Subcutaneous abdominal adipose tissue (tissue), 5 donors: ENCODE measurements around the gene TSEN54.
A peak's percentile ranks its signal among the peaks of the same experiment; 100 is the strongest.

Source experiments
- H3K27ac ChIP-seq: one replicate; pipeline ENCODE4 v1.7.0; 2013; ENCODE audit warnings: low read depth, mild to moderate bottlenecking, inconsistent platforms, low read length, moderate library complexity
- H3K27me3 ChIP-seq, 5 donors: one replicate each; pipeline ENCODE4 v1.7.0; 2013; ENCODE audit warnings: low read length in 5 of 5, inconsistent platforms in 1 of 5; ENCODE audit not compliant: control insufficient read depth in 5 of 5, insufficient read depth in 4 of 5
- H3K36me3 ChIP-seq, 5 donors: one replicate each; pipeline ENCODE4 v1.7.0; 2013; ENCODE audit warnings: low read length in 5 of 5; ENCODE audit not compliant: control insufficient read depth in 5 of 5, insufficient read depth in 5 of 5
- H3K4me1 ChIP-seq, 5 donors: one replicate each; pipeline ENCODE4 v1.7.0; 2013; ENCODE audit warnings: low read length in 5 of 5, mild to moderate bottlenecking in 3 of 5, moderate library complexity in 1 of 5; ENCODE audit not compliant: control insufficient read depth in 5 of 5, insufficient read depth in 5 of 5
- H3K4me3 ChIP-seq, 5 donors: one replicate each; pipeline ENCODE4 v1.7.0; 2013; ENCODE audit warnings: low read length in 5 of 5, low read depth in 1 of 5
- H3K9ac ChIP-seq, 5 donors: one replicate each; pipeline ENCODE4 v1.7.0; 2013; ENCODE audit warnings: low read length in 5 of 5, mild to moderate bottlenecking in 4 of 5, moderate library complexity in 3 of 5
- H3K9me3 ChIP-seq, 5 donors: one replicate each; pipeline ENCODE4 v1.7.0; 2013; ENCODE audit warnings: low read length in 5 of 5; ENCODE audit not compliant: control insufficient read depth in 5 of 5
- donor health status: healthy.
- donor health status: healthy.
- donor health status: healthy.
- donor health status: healthy.
- donor health status: healthy.

TSEN54 gene

DNA sequence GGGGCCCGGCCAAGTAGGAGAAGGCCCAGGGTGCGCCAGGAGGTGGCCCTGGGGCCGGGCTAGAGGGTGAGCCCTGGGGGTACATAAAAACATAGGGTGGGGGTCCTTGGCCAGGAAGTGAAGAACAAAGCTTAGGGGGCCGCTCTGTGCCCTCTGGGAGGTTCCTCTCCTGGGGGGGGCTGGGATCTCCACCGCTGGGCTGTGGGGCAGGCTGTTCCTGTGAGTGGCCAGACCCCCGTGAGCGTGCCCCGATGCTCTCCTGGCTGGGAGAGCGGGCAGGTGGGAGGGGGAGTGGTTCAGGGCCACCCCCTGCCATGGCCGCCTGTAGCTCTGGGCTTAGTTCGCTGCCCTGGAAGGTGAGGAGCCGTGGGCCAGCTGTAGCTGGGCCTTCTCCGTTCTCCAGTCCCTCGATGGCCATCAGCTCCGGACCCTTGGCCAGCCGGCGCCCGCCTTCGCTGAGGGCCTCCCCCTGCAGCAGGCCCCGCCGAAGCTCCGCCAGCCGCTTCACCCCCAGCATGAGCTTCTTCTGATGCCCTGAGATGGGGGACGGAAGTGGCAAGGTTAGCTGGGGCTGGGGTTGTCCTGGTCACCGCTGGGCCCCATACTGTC is 13.5 kb upstream of the TSEN54 start:
- H3K9me3 ChIP-seq, result no peaks in the 10 kb centered on the region
- H3K27ac ChIP-seq, result no peak overlapping the region
- peaks cover 0 to 65% (median 39%) of the 10 kb centered on the region in 5 donors for H3K4me1 ChIP-seq
- no peak overlapping the region for H3K9ac ChIP-seq
- H3K4me3 ChIP-seq, result no peak overlapping the region
- peaks cover 0 to 90% (median 69%) of the 10 kb centered on the region in 5 donors for H3K36me3 ChIP-seq
- no peaks in the 10 kb centered on the region for H3K27me3 ChIP-seq

DNA sequence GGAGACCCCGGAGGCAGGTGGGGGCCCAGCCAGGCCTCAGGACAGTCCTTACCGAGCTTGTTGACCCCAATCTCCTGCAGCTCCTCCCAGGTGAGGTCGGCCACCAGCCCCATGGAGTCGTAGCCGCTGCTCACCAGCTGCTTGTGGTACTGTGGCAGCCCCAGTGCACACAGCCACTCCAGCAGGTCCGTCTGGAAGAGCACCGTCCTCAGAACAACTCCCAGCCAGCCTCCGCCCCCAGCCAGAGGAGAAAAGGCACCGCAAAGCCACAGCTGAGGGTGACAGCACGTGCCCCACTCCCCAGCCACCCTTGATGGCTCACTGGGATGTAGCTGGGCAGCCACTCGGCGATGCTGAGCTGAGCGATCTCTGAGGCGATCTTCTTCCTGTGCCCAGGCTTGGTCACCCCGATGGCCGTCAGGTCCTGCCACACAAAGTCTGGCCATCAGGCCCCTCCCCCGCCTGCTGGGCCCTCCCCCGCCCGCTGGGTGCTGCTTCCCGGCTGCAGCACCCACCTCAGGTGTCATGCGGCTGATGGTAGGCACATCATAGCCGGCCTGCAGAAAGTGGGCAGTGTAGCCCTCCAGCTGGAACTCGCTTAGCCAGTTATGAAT is 12.9 kb upstream of the TSEN54 start:
- Histone ChIP-seq H3K36me3 (peaks cover 0 to 88% (median 63%) of the 10 kb centered on the region in 5 donors), H3K9ac (no peak overlapping the region), H3K4me3 (no peak overlapping the region), H3K9me3 (no peaks in the 10 kb centered on the region), H3K27me3 (no peaks in the 10 kb centered on the region), H3K27ac (no peak overlapping the region), H3K4me1 (peaks cover 0 to 65% (median 39%) of the 10 kb centered on the region in 5 donors)

DNA sequence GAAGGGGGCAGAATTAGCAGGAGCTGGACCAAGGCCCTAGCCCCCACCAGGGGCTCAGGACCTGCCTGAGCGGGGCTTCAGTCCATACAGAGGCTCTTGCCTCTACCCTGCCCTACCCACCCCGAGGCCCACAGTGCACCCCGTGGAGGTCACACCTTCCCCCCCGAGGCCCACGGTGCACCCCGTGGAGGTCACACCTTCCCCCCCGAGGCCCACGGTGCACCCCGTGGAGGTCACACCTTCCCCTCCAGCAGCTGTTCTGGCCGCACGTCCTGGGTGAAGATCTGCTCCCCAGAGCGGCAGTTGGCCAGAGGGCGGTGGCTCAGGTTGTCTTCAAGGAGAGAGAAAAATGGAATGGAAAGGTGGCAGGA is 12.4 kb upstream of the TSEN54 start:
- Histone ChIP-seq H3K9ac (no peak overlapping the region), H3K4me3 (no peak overlapping the region), H3K4me1 (peaks cover 0 to 65% (median 41%) of the 10 kb centered on the region in 5 donors), H3K27ac (no peak overlapping the region), H3K36me3 (peaks cover 0 to 87% (median 63%) of the 10 kb centered on the region in 5 donors), H3K9me3 (no peaks in the 10 kb centered on the region), H3K27me3 (no peaks in the 10 kb centered on the region)

DNA sequence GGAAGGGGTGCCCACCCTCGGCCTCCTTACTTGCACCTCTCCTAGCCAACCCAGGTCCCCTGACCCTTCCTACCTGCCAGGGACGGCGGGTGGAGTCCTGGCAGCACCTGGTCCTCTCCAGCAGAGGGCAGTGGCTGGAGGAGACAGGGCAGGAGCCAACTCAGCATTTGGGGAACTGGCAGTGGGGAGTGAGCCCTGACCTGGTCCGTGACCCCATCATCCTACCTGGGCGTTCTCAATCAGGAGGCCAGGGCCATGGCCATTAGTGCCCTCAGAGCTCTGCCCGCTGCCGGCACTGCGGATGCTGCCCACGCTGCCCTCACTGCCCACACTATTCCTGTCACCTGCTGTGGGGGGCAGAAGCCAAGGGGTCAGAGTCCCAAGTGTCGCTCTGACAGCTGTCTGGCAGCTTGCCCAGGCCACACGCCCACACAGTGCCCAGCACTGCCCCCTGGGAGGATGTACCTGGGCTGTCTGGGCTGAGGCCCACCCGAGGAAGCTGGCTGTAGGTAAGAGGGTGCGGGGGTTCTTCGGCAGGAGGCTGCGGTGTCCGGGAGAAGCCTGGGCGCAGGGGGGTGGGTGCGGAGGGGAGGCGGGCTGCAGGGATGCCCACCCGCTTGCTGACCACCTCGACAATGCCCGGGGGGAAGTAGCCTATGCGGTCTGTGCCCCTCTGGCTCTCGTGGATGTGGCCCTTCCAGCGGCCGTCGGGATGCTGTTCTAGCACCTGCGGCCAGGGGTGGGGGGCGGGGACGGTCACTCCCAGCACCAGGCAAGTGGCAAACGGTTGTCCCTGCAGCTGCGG is 11.8 kb upstream of the TSEN54 start:
- Histone ChIP-seq H3K9ac (no peak overlapping the region), H3K9me3 (no peaks in the 10 kb centered on the region), H3K4me3 (no peak overlapping the region), H3K36me3 (peaks cover 0 to 87% (median 62%) of the 10 kb centered on the region in 5 donors), H3K27me3 (no peaks in the 10 kb centered on the region), H3K4me1 (peaks cover 0 to 65% (median 39%) of the 10 kb centered on the region in 5 donors), H3K27ac (no peak overlapping the region)

DNA sequence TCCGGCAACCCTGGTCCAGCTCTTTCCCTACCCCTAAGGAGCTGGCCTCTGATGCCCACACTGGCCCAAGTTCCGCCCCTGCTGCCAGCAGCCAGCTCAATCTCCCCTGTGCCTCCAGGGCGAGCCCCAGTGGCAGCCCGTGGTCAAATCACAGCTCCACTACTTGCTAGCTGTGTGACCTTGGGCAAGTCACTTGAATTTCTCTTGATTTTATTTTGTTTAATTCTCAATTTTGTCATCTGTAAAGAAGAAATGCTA is 11.2 kb upstream of the TSEN54 start:
- no peak overlapping the region for H3K9ac ChIP-seq
- no peak overlapping the region for H3K4me3 ChIP-seq
- no peaks in the 10 kb centered on the region for H3K9me3 ChIP-seq
- peaks cover 0 to 61% (median 33%) of the 10 kb centered on the region in 5 donors for H3K4me1 ChIP-seq
- no peaks in the 10 kb centered on the region for H3K27me3 ChIP-seq
- H3K27ac ChIP-seq, result no peak overlapping the region
- peaks cover 0 to 86% (median 60%) of the 10 kb centered on the region in 5 donors for H3K36me3 ChIP-seq

DNA sequence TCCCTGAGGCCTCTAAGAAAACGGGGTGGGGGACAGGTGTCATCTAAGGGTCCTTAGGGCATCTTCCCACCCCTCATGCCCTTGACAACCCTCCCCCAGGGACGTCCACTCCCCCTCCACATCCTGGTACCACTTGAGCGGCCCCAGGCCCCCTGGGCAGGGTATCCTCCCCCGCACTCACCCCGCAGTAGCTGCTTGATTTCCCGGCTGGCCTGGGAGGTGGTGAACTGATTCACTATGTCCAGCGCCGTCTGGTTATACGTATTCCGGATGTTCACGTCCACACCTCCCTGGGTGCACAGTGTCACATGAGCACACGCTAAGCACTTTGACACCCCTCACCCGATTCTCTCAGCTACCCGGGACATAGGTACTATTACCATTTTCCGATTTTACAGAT is 10.7 kb upstream of the TSEN54 start:
- Histone ChIP-seq H3K9ac (no peak overlapping the region), H3K36me3 (peaks cover 0 to 82% (median 55%) of the 10 kb centered on the region in 5 donors), H3K4me3 (no peak overlapping the region), H3K9me3 (no peaks in the 10 kb centered on the region), H3K27ac (no peak overlapping the region), H3K27me3 (no peaks in the 10 kb centered on the region), H3K4me1 (peaks cover 0 to 61% (median 28%) of the 10 kb centered on the region in 5 donors)

DNA sequence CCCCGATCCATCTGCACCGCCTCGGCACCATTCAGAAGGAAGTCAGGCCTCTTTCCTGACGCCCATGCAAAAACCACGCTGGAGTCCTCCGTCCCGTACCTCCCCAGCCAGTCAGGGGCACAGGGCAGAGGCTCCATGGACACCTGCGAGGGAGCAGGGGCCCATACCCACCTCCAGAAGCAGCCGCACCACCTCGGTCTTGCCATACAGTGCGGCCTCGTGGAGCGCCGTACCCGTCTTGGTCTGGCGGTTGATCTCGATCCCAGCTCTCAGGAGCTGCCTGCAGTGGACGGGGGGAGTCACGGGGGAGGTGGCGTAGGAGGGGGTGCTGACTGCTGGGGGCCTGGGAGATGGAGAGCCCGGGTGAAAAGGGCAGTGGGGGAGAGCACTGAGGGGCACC is 10.2 kb upstream of the TSEN54 start:
- peaks cover 0 to 80% (median 50%) of the 10 kb centered on the region in 5 donors for H3K36me3 ChIP-seq
- H3K27ac ChIP-seq, result no peak overlapping the region
- H3K27me3 ChIP-seq, result no peaks in the 10 kb centered on the region
- H3K9me3 ChIP-seq, result no peaks in the 10 kb centered on the region
- H3K4me3 ChIP-seq, result no peak overlapping the region
- H3K9ac ChIP-seq, result no peak overlapping the region
- peaks cover 0 to 61% (median 24%) of the 10 kb centered on the region in 5 donors for H3K4me1 ChIP-seq

DNA sequence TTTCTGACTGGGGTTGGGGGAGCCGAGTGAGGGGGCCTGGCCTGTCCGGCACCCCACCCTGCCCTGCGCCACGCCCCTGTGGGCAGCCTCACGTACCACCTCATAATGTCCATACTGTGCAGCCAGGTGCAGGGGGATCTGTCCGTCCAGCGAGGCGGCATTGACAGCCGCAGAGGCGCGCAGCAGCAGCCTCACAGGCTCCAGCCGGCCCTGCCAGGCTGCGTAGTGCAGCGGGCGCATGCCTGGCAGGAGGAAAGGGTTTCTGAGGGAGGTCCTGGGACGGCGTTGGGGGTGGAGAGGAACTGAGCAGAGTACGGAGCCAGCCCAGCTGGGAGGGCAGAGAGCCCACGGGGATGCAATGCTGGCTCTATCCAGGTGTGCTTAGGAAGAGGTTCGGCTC is 9.4 kb upstream of the TSEN54 start:
- Histone ChIP-seq H3K27me3 (no peaks in the 10 kb centered on the region), H3K9ac (peak overlapping the region in 1 of 5 donors; percentile 8), H3K4me1 (peaks cover 0 to 61% (median 24%) of the 10 kb centered on the region in 5 donors), H3K27ac (no peak overlapping the region), H3K9me3 (no peaks in the 10 kb centered on the region), H3K36me3 (peaks cover 0 to 72% (median 51%) of the 10 kb centered on the region in 5 donors), H3K4me3 (no peak overlapping the region)

DNA sequence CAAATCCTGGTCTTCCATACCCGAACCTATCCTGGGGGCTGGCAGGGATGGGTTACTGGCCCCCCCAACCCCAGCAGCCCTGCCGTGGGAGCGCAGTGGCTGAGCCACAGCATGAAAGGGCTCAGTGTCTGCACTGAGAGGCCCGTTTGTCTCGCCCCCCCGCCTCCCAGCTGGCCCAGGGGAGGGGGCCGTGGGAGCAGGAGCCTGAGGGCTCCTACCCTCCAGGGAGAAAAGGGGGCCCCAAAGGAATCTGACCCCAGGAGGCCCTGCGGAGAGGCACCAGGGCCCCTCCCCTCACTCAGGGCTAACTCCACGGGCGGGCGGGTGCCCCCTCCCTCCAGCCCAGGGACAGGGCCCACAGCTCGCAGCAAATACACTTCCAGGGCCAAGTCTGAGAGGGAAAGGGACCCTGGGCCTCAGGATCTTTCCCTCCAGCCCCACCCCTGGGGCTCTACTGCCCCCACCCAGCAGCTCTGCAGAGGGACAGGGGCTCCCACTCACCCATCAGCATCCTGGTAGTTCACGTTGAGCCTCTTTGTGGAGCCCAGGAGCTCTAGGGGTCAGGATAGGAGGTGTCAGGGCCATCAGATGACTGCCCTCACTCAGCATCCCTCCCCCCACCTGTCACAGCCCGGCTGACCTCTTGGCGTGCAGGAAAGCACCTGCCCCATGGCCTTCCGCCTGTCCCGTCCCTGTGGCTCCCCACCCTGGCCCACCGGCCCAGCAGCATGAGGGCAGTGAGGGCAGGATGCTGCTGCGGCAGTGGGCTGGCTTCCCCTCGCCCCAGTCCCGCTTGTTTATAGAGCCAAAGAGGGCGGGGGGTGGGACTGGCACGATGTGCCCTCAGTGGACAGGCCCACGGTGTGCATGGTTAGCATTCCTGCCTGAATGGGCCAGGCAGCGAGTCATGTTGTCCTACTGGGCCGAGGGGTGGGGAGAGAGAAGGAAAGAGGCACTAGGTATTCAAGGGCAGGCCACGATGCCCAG is 8.3 kb upstream of the TSEN54 start:
- Histone ChIP-seq H3K4me3 (no peak overlapping the region), H3K27me3 (no peaks in the 10 kb centered on the region), H3K9me3 (no peaks in the 10 kb centered on the region), H3K27ac (peak overlapping the region; percentile 80), H3K9ac (peak overlapping the region in 2 of 5 donors; percentile 26 to 60), H3K36me3 (peaks cover 0 to 69% (median 50%) of the 10 kb centered on the region in 5 donors), H3K4me1 (peaks cover 0 to 72% (median 28%) of the 10 kb centered on the region in 5 donors)
